GM15510 (cell line): Measurements from ENCODE around the gene CHMP4A.

Experiments used
- POLR2A ChIP-seq: IDR thresholded peaks from 3 replicates; pipeline ENCODE4 v1.6.1; 2011; ENCODE audit warnings: borderline replicate concordance; ENCODE audit not compliant: insufficient read length; ENCODE audit errors: extremely low read depth

CHMP4A gene

GRCh38 chr14:24236689-24237462 lies 23.6 kb upstream of the CHMP4A start:
- TF ChIP-seq POLR2A, result no peak

DNA sequence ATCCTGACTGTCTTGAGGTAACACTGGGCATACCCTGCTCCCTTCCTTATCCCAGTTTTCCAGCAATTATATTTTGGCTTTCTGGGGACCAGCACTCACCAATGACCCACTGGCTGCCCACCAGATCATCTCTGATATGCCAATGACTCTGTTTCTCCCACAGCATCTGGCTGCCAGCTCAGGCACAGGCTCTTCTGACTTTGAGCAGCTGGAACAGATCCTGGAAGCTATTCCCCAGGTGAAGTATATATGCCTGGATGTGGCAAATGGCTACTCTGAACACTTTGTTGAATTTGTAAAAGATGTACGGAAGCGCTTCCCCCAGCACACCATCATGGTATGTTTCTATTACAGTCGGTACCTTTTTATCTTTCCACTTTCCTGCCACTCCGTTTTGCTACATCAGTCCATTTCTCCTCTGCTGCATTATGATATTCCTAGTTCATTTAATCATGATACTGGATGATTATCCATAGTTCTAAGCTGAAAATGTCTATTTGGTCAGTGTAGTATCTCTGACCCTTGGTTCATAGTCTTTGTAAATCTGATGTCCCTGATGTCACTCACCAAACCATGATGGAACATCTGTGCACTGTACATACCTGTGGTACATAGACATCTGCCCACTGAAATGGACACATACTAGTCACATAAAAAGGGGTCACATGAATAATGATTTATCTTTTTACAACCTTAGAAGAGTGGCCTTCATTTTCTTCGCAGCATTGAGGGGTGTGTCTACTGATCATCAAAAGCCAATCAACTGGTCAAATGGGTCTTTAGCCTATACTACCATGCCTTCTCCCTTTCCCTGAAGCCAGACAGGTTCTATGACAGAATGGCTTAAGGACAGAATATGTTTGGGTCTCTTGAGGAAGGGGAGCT lies 22.8 kb upstream of the CHMP4A start:
- TF ChIP-seq POLR2A, result no peak

DNA sequence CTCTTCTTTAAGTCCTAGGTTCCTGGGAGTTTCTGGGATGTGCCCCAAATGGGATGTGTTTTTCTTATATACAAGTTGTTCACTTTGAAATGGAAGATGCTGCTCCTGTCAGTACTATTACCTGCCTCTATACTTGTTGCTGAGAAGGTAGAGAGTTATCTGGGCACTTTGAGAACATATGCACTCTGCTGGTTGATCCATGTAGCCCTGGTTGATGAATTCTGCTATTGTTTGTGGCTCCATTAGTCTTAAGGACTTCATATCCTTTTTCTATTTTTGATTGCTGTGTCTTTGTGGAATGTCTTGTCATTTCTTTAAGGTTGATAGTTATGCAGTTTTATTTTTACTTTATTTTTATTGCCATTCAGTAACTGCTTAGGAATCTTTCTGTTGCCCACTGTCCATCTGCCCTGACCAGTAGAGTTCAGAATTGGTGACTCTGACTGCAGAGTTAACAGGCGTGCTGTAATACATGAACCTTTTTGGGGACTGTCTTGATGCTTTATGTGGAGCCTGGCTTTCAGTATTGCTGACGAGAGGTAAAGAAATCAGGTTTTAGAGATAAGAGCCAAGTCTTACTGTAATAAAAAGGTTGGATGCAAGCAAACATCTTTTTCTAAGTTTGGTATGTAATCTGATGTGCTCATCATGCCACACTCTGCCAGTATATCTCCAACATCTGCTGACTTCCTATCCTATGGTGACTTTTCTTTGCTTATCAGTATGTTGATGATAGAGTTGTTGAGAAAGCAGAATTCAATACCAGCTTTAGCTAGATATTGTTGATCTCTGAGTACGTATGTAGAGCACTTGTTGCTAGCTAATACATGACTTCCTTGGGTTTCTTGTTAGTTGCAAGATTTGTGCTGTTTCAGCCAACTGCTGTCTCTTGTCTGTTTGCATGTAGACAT lies 21.1 kb upstream of the CHMP4A start:
- TF ChIP-seq POLR2A, result no peak

- TF ChIP-seq POLR2A, result no peak
Observed at GRCh38 chr14:24233538-24233866, 20.2 kb upstream of the CHMP4A start.

- TF ChIP-seq POLR2A, result peak; percentile 38
Observed at GRCh38 chr14:24232645-24233537, 19.6 kb upstream of the CHMP4A start, which contains the start of gene GMPR2. Gene GMPR2 (plus strand): TSS chr14:24232929. CDS start chr14:24233254, 325 bp downstream.

DNA sequence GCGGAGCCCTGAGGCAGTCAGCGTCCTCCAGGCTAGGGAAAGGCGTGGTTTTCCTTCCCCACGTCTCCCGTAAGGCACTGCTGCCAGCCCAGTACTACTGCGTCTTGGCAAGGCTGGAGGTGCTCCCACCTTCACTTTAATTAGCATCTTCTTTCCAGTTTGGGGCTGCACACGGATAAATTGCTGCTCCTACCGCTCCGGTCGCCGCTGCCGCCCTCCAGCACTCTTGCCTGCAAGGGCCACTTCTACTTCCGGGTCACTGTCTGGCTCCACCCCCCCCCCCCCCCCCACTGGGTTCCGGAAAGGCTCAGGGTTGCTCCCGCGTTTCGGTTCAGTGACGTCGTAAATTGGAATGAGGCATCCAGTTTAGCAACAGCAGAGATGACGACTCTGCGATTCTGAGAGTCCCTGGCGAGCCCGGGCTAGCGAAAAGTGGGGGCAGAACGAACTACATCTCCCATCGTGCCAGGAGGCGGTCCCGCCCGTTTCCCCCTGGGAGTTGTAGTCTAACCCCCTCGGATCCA lies 18.9 kb upstream of the CHMP4A start, which contains the start of gene NEDD8:
NEDD8 (minus strand) TSS at position 247 of the 524 bp plus-strand sequence; CDS start at position 147, 100 bp downstream.
- peak; percentile 59 for TF ChIP-seq POLR2A

- TF ChIP-seq POLR2A, result no peak
Observed at GRCh38 chr14:24231263-24232120, 18.2 kb upstream of the CHMP4A start.

- no peak for TF ChIP-seq POLR2A
Observed at GRCh38 chr14:24228902-24229301, 15.6 kb upstream of the CHMP4A start.

GRCh38 chr14:24226473-24226872 lies 13.2 kb upstream of the CHMP4A start:
- TF ChIP-seq POLR2A, result no peak

GRCh38 chr14:24224618-24225071 lies 11.4 kb upstream of the CHMP4A start:
- TF ChIP-seq POLR2A, result no peak

DNA sequence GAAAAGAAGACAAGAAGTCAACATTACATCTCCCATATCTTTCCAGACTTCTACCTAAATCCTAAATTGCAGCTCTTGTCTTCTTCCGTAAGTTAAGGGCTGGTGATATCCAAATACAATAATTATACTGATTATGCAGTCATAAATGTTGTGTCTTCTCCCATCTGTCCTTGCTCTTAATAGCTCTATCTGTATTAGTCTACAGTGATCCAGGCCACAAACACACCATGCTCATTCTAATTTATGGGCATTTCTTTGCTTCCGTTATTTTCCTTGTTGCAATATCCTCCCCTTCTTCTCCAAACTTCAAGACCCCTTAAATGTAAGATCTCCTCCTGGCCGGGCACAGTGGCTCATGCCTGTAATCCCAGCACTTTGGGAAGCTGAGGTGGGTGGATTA lies 6.2 kb upstream of the CHMP4A start:
- TF ChIP-seq POLR2A, result no peak

DNA sequence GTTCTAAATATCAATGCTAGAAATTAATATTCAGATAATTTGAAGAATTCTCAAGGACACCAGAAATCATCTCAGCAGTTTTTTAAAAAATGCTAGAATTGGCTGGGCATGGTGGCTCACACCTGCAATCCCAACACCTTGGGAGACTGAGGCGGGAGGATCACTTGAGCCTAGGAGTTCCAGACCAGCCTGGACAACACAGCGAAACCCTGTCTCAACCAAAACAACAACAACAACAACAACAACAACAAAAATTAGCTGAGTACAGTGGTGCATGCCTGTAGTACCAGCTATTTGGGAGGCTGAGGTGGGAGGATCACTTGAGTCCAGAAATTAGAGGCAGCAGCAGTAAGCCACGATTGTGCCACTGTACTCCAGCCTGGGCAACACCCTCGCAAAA lies 5.8 kb upstream of the CHMP4A start:
- no peak for TF ChIP-seq POLR2A
